Liver (tissue), 9 donors: ENCODE data around the gene ARL4D. TPM values are rescaled to one million over a fixed set of nuclear protein-coding genes. Genes with fewer than 3 reads are reported as not detected.

Experiments used
- DNase-seq: peaks from one replicate; pipeline ENCODE4 v3.0.0-alpha.2; 2017; ENCODE audit warnings: low spot score
- H3K27ac ChIP-seq, 2 donors: one replicate each; pipeline ENCODE4 v1.7.0; 2013; ENCODE audit warnings: inconsistent platforms in 2 of 2, low read length in 2 of 2, control low read depth in 1 of 2, low read depth in 1 of 2, mild to moderate bottlenecking in 1 of 2
- H3K27me3 ChIP-seq, 4 donors: one replicate each; pipeline versions ENCODE4 v1.6.1 to v1.7.0; 2013; ENCODE audit warnings: low read length in 3 of 4, inconsistent platforms in 1 of 4, mild to moderate bottlenecking in 1 of 4, moderate library complexity in 1 of 4; ENCODE audit not compliant: control insufficient read depth in 4 of 4, insufficient read depth in 4 of 4
- H3K36me3 ChIP-seq, 4 donors: one replicate each; pipeline versions ENCODE4 v1.6.1 to v1.7.0; 2013; ENCODE audit warnings: low read length in 3 of 4, mild to moderate bottlenecking in 3 of 4, low read depth in 1 of 4, moderate library complexity in 1 of 4; ENCODE audit not compliant: control insufficient read depth in 4 of 4, insufficient read depth in 3 of 4
- H3K4me1 ChIP-seq, 4 donors: one replicate each; pipeline versions ENCODE4 v1.6.1 to v1.7.0; 2013; ENCODE audit warnings: low read length in 3 of 4, mild to moderate bottlenecking in 3 of 4, moderate library complexity in 1 of 4; ENCODE audit not compliant: control insufficient read depth in 4 of 4, insufficient read depth in 4 of 4
- H3K4me3 ChIP-seq, 3 donors: one replicate each; pipeline versions ENCODE4 v1.6.1 to v1.7.0; 2013; ENCODE audit warnings: low read length in 3 of 3, control low read depth in 1 of 3, low read depth in 1 of 3, mild to moderate bottlenecking in 1 of 3
- H3K9ac ChIP-seq, 2 donors: one replicate each; pipeline ENCODE4 v1.7.0; 2013; ENCODE audit warnings: low read length in 2 of 2, mild to moderate bottlenecking in 2 of 2, moderate library complexity in 2 of 2, control low read depth in 1 of 2, low read depth in 1 of 2
- H3K9me3 ChIP-seq, 4 donors: one replicate each; pipeline versions ENCODE4 v1.6.1 to v1.7.0; 2013; ENCODE audit warnings: low read length in 3 of 4; ENCODE audit not compliant: control insufficient read depth in 4 of 4
- ATF3 ChIP-seq: IDR thresholded peaks from 2 replicates; pipeline ENCODE4 v1.6.1; 2016; ENCODE audit warnings: antibody characterized with exemption
- CTCF ChIP-seq: fragments of 150-350 bp; IDR thresholded peaks from 2 replicates; pipeline ENCODE4 v1.5.1; 2017; ENCODE audit warnings: improper control_type of control experiment, low read depth, low read length; ENCODE audit not compliant: missing input control
- EGR1 ChIP-seq, 2 donors: IDR thresholded peaks; 2 replicates each; pipeline ENCODE4 v1.6.1; 2016 to 2018; ENCODE audit warnings: antibody characterized with exemption in 2 of 2, low read depth in 2 of 2
- FOXA2 ChIP-seq: IDR thresholded peaks from 2 replicates; pipeline ENCODE4 v1.6.1; 2016; ENCODE audit warnings: antibody characterized with exemption
- GABPA ChIP-seq, 2 donors: IDR thresholded peaks in 1 of 2; conservative IDR thresholded peaks in 1 of 2; 2 replicates each; pipeline ENCODE4 v1.6.1; 2016; ENCODE audit warnings: antibody characterized with exemption in 2 of 2, mild to moderate bottlenecking in 1 of 2, moderate library complexity in 1 of 2
- HNF4A ChIP-seq, 2 donors: conservative IDR thresholded peaks; 2 replicates each; pipeline ENCODE4 v1.6.1; 2016; ENCODE audit warnings: antibody characterized with exemption in 2 of 2, mild to moderate bottlenecking in 2 of 2
- HNF4G ChIP-seq: IDR thresholded peaks from 2 replicates; pipeline ENCODE4 v1.6.1; 2016; ENCODE audit warnings: antibody characterized with exemption
- JUND ChIP-seq, 2 donors: IDR thresholded peaks; 2 replicates each; pipeline ENCODE4 v1.6.1; 2016; ENCODE audit warnings: antibody characterized with exemption in 2 of 2
- MAX ChIP-seq: IDR thresholded peaks from 2 replicates; pipeline ENCODE4 v1.6.1; 2016; ENCODE audit warnings: antibody characterized with exemption
- NR2F2 ChIP-seq: IDR thresholded peaks from 2 replicates; pipeline ENCODE4 v1.6.1; 2016; ENCODE audit warnings: antibody characterized with exemption
- RAD21 ChIP-seq, 2 donors: IDR thresholded peaks; 2 replicates each; pipeline ENCODE4 v1.6.1; 2016; ENCODE audit warnings: antibody characterized with exemption in 2 of 2, mild to moderate bottlenecking in 2 of 2
- RXRA ChIP-seq, 2 donors: IDR thresholded peaks; 2 replicates each; pipeline ENCODE4 v1.6.1; 2017 to 2018; ENCODE audit warnings: antibody characterized with exemption in 2 of 2, mild to moderate bottlenecking in 1 of 2
- SP1 ChIP-seq: IDR thresholded peaks from 2 replicates; pipeline ENCODE4 v1.6.1; 2018; ENCODE audit warnings: antibody characterized with exemption, mild to moderate bottlenecking
- TAF1 ChIP-seq: conservative IDR thresholded peaks from 2 replicates; pipeline ENCODE4 v1.6.1; 2016; ENCODE audit warnings: antibody characterized with exemption, mild to moderate bottlenecking
- YY1 ChIP-seq: IDR thresholded peaks from 2 replicates; pipeline ENCODE4 v1.6.1; 2016; ENCODE audit warnings: antibody characterized with exemption, mild to moderate bottlenecking
- WGBS: extraction: QIAGEN DNeasy Blood & Tissue Kit; methylation state at CpG from one replicate; pipeline ENCODE4 v1.1.7; 2013; 5-methylcytosine and 5-hydroxymethylcytosine counted together
- polyA plus RNA-seq, 2 donors: library from polyadenylated mRNA; stranded (reverse) in 1 of 2; unstranded in 1 of 2; fragments of 200-250 nt in 1 of 2; fragments of >200 nt in 1 of 2; fragmentation: Nextera tagmentation in 1 of 2; extraction: Ambion mirVana in 1 of 2; gene quantifications; one replicate each; pipeline versions ENCODE4 v1.2.1 to v1.2.3, GENCODE V29; 2013 to 2015
- total RNA-seq, 2 donors: library from RNA; depleted of rRNA; stranded (reverse); fragments of >200 nt; gene quantifications; one replicate each; pipeline ENCODE4 v1.2.3, GENCODE V29; 2014
- TF ChIP-seq, protein P1 (sequence below): IDR thresholded peaks from 2 replicates; pipeline ENCODE4 v1.6.1; 2016; ENCODE audit warnings: antibody characterized with exemption, mild to moderate bottlenecking
- TF ChIP-seq, protein P2 (sequence below): IDR thresholded peaks from 2 replicates; pipeline ENCODE4 v1.6.1; 2016; ENCODE audit warnings: antibody characterized with exemption
- donor health status: healthy.
- donor health status: healthy.
- donor health status: healthy.
- donor health status: healthy.
- donor health status: healthy.

ARL4D gene
- total and polyA plus RNA-seq, 4 donors = 13.6 to 39.2 (median 17.6) TPM

- DNase-seq = no peak
- H3K27ac ChIP-seq = peak overlapping the region in 1 of 2 donors; percentile 39
Observed at GRCh38 chr17:43403846-43404245, 5.1 kb downstream of the ARL4D start.

DNA sequence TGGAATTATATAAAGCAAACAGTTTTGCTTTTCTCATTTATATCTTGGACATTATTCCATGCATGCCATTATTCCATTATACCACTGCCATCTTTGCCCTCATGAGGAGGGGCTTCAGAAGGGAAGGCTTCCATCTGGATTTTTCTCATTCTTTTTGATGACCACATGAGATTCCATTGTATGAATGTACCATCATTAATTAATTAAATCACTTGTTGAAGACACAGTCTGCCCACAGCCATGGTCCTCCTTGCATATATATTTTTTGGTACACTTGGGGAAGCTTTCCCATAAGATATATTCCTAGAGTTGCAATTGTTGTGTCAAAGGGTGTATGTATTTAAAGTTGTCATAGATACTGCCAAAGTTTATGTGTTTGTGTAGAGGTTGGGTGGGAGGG, 7.1 kb downstream of the ARL4D start:
- no peaks in the 10 kb centered on the region for H3K9me3 ChIP-seq
- H3K4me1 ChIP-seq = peaks cover 0 to 31% (median 20%) of the 10 kb centered on the region in 4 donors
- H3K4me3 ChIP-seq = no peak overlapping the region
- no peak for DNase-seq
- no peak for TF ChIP-seq NR2F2
- no peak for TF ChIP-seq JUND (IDR thresholded peaks at IDR 0.05)
- TF ChIP-seq MAX = no peak
- TF ChIP-seq EGR1 (IDR thresholded peaks at IDR 0.05; ENCODE audit: low read depth in 2 of 2) = no peak
- TF ChIP-seq, protein P1, sequence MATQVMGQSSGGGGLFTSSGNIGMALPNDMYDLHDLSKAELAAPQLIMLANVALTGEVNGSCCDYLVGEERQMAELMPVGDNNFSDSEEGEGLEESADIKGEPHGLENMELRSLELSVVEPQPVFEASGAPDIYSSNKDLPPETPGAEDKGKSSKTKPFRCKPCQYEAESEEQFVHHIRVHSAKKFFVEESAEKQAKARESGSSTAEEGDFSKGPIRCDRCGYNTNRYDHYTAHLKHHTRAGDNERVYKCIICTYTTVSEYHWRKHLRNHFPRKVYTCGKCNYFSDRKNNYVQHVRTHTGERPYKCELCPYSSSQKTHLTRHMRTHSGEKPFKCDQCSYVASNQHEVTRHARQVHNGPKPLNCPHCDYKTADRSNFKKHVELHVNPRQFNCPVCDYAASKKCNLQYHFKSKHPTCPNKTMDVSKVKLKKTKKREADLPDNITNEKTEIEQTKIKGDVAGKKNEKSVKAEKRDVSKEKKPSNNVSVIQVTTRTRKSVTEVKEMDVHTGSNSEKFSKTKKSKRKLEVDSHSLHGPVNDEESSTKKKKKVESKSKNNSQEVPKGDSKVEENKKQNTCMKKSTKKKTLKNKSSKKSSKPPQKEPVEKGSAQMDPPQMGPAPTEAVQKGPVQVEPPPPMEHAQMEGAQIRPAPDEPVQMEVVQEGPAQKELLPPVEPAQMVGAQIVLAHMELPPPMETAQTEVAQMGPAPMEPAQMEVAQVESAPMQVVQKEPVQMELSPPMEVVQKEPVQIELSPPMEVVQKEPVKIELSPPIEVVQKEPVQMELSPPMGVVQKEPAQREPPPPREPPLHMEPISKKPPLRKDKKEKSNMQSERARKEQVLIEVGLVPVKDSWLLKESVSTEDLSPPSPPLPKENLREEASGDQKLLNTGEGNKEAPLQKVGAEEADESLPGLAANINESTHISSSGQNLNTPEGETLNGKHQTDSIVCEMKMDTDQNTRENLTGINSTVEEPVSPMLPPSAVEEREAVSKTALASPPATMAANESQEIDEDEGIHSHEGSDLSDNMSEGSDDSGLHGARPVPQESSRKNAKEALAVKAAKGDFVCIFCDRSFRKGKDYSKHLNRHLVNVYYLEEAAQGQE = no peak
- TF ChIP-seq TAF1 = no peak
- no peak for TF ChIP-seq RXRA (IDR thresholded peaks at IDR 0.05)
- no peak for TF ChIP-seq YY1
- TF ChIP-seq RAD21 (IDR thresholded peaks at IDR 0.05) = no peak
- H3K9ac ChIP-seq = no peak overlapping the region
- peaks cover 0 to 2% (median 0%) of the 10 kb centered on the region in 4 donors for H3K36me3 ChIP-seq
- H3K27ac ChIP-seq = no peak overlapping the region
- H3K27me3 ChIP-seq = no peaks in the 10 kb centered on the region

More at GRCh38 chr17:43403846-43404245, 5.1 kb downstream of the ARL4D start:
- H3K9me3 ChIP-seq = no peaks in the 10 kb centered on the region
- peaks cover 0 to 4% (median 0%) of the 10 kb centered on the region in 4 donors for H3K36me3 ChIP-seq
- peaks cover 2 to 20% (median 8%) of the 10 kb centered on the region in 4 donors for H3K4me1 ChIP-seq
- peak; percentile 60 for TF ChIP-seq NR2F2
- TF ChIP-seq RAD21 (IDR thresholded peaks at IDR 0.05) = peak in 1 of 2 donors; percentile 5
- TF ChIP-seq GABPA (IDR thresholded peaks at IDR 0.05 in 1 of 2, conservative IDR thresholded peaks at IDR 0.05 in 1 of 2) = no peak
- no peak overlapping the region for H3K9ac ChIP-seq
- H3K4me3 ChIP-seq = no peak overlapping the region
- H3K27me3 ChIP-seq = no peaks in the 10 kb centered on the region
- 81% methylated on average over 5 of the region's 5 CpGs for WGBS

DNA sequence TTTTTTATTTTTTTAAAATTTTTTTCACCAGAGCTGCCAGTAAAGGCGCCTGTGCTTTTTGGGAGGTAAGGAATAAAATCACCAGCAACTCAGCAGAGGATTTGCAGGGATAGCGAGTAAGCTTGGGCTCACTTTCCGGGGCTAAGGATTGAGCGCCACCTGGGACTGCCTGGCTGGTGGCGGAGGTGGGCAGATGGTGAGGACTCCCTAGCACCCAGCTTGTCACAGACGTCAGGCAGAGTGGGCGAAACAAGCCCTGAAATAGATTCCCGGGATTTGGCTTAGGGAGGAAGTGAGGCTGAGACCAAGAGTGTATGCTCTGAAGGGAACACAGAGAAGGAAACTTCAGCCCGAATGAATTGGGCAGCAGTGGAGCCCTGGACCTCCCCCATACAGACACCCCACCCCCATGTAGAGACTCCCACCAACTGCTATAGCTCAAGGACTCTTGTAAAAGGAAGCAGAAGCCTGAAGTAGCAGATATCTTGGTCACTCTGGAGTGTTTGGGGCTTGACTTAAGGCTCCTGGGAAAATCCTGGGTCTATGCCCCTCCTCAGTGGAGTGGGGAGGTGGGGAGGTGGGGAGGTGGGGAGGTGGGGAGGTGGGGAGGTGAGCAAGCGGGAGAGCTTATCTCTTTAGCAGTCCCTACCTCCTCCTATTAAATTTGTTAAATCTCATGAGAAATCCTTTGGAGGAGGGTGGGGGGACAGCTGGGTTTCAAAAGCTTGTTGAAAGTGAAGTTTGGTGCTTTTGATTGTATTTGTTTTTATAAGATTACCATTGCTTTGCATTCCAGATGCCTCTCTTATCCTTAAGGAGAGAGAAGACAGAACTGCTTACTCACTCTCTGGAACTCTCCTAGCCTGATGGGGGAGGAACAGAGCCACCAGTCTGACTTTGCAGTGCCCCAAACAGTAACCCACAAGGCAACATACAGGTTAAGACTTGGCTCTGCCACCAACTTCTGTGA, 8.2 kb downstream of the ARL4D start:
- no peak overlapping the region for H3K27ac ChIP-seq
- H3K9me3 ChIP-seq = no peaks in the 10 kb centered on the region
- no peak overlapping the region for H3K9ac ChIP-seq
- WGBS = 84% methylated on average over 10 of the region's 10 CpGs
- no peaks in the 10 kb centered on the region for H3K27me3 ChIP-seq
- H3K36me3 ChIP-seq = no peaks in the 10 kb centered on the region
- DNase-seq = no peak
- peaks cover 3 to 32% (median 24%) of the 10 kb centered on the region in 4 donors for H3K4me1 ChIP-seq
- no peak overlapping the region for H3K4me3 ChIP-seq
- no peak for TF ChIP-seq YY1
- TF ChIP-seq JUND (IDR thresholded peaks at IDR 0.05) = no peak
- no peak for TF ChIP-seq RXRA (IDR thresholded peaks at IDR 0.05)
- TF ChIP-seq, protein P2, sequence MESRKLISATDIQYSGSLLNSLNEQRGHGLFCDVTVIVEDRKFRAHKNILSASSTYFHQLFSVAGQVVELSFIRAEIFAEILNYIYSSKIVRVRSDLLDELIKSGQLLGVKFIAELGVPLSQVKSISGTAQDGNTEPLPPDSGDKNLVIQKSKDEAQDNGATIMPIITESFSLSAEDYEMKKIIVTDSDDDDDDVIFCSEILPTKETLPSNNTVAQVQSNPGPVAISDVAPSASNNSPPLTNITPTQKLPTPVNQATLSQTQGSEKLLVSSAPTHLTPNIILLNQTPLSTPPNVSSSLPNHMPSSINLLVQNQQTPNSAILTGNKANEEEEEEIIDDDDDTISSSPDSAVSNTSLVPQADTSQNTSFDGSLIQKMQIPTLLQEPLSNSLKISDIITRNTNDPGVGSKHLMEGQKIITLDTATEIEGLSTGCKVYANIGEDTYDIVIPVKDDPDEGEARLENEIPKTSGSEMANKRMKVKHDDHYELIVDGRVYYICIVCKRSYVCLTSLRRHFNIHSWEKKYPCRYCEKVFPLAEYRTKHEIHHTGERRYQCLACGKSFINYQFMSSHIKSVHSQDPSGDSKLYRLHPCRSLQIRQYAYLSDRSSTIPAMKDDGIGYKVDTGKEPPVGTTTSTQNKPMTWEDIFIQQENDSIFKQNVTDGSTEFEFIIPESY = no peak
- no peak for TF ChIP-seq TAF1
- no peak for TF ChIP-seq GABPA (IDR thresholded peaks at IDR 0.05 in 1 of 2, conservative IDR thresholded peaks at IDR 0.05 in 1 of 2)
- TF ChIP-seq FOXA2 = no peak
- TF ChIP-seq HNF4G = no peak
- no peak for TF ChIP-seq SP1
- no peak for TF ChIP-seq CTCF
- no peak for TF ChIP-seq EGR1 (IDR thresholded peaks at IDR 0.05; ENCODE audit: low read depth in 2 of 2)
- TF ChIP-seq NR2F2 = no peak
- TF ChIP-seq ATF3 = no peak
- no peak for TF ChIP-seq HNF4A (conservative IDR thresholded peaks at IDR 0.05)
